Common myeloid progenitor, CD34-positive (primary cell): ENCODE measurements around the gene CCDC170.

Experiments
- CTCF ChIA-PET: fragments of 350-600 bp; sonication (Branson Sonifier 250); formaldehyde crosslinking; loops from one replicate; lab custom pipeline; 2021; ENCODE audit warnings: antibody characterized with exemption; lab: Charles Lee
- POLR2A ChIA-PET: fragments of 350-600 bp; sonication (Branson Sonifier 250); formaldehyde crosslinking; loops from one replicate; lab custom pipeline; 2021; ENCODE audit warnings: antibody characterized with exemption; lab: Charles Lee
- DNase-seq, 3 donors: peaks; one replicate each; pipeline versions ENCODE4 v3.0.0 to v3.0.0-alpha.2; 2013
- H3K27ac ChIP-seq, 2 experiments: 1 replicate in 1 of 2; 2 replicates in 1 of 2; pipeline ENCODE4 v1.7.0; 2013; ENCODE audit warnings: inconsistent platforms in 2 of 2, low read length in 2 of 2, mild to moderate bottlenecking in 2 of 2, low read depth in 1 of 2, moderate library complexity in 1 of 2; ENCODE audit not compliant: severe bottlenecking in 2 of 2, insufficient read depth in 1 of 2, poor library complexity in 1 of 2
- H3K27me3 ChIP-seq, 5 experiments: replicated peaks in 2 of 5; 1 replicate in 3 of 5; 2 replicates in 2 of 5; pipeline versions ENCODE4 v1.6.1 to v1.7.0; 2013; ENCODE audit warnings: low read length in 4 of 5, mild to moderate bottlenecking in 2 of 5, moderate library complexity in 2 of 5, inconsistent platforms in 1 of 5; ENCODE audit not compliant: insufficient read depth in 5 of 5, control insufficient read depth in 4 of 5
- H3K36me3 ChIP-seq, 4 experiments: 1 replicate in 2 of 4; 2 replicates in 2 of 4; pipeline versions ENCODE4 v1.6.1 to v1.7.0; 2013; ENCODE audit warnings: low read length in 3 of 4, control low read depth in 1 of 4, mild to moderate bottlenecking in 1 of 4; ENCODE audit not compliant: control insufficient read depth in 4 of 4, insufficient read depth in 4 of 4
- H3K4me1 ChIP-seq, 4 experiments: 1 replicate in 3 of 4; 2 replicates in 1 of 4; pipeline versions ENCODE4 v1.6.1 to v1.7.1; 2013; ENCODE audit warnings: low read length in 3 of 4, mild to moderate bottlenecking in 3 of 4, control low read depth in 1 of 4, inconsistent platforms in 1 of 4, moderate library complexity in 1 of 4; ENCODE audit not compliant: control insufficient read depth in 4 of 4, insufficient read depth in 4 of 4; ENCODE audit errors: control extremely low read depth in 1 of 4
- H3K4me3 ChIP-seq, 7 experiments: 1 replicate in 4 of 7; 2 replicates in 3 of 7; pipeline versions ENCODE4 v1.5.1 to v1.7.0; 2013; ENCODE audit warnings: mild to moderate bottlenecking in 7 of 7, low read length in 6 of 7, moderate library complexity in 6 of 7, inconsistent platforms in 2 of 7, low read depth in 2 of 7, control low read depth in 1 of 7; ENCODE audit not compliant: insufficient read depth in 4 of 7, control insufficient read depth in 1 of 7; ENCODE audit errors: extremely low read depth in 1 of 7
- H3K9me3 ChIP-seq, 5 experiments: 1 replicate in 4 of 5; 2 replicates in 1 of 5; pipeline versions ENCODE4 v1.6.1 to v1.7.1; 2013; ENCODE audit warnings: low read length in 4 of 5, mild to moderate bottlenecking in 2 of 5, inconsistent platforms in 1 of 5, low read depth in 1 of 5, moderate library complexity in 1 of 5; ENCODE audit not compliant: control insufficient read depth in 4 of 5, insufficient read depth in 2 of 5; ENCODE audit errors: control extremely low read depth in 1 of 5
- WGBS: methylation state at CpG from one replicate; pipeline ENCODE4 v1.1.5; 2013; ENCODE audit not compliant: insufficient coverage; 5-methylcytosine and 5-hydroxymethylcytosine counted together

CCDC170 gene

GRCh38 chr6:151670116-151670515 is 176.3 kb downstream of the CCDC170 start:
- DNase-seq: no peak
- no peaks in the 10 kb centered on the region for H3K9me3 ChIP-seq
- H3K36me3 ChIP-seq: no peaks in the 10 kb centered on the region
- H3K4me1 ChIP-seq: peaks cover 0 to 2% (median under 1%) of the 10 kb centered on the region in 4 experiments
- H3K27me3 ChIP-seq: no peaks in the 10 kb centered on the region
- H3K27ac ChIP-seq: no peak overlapping the region
- no peak overlapping the region for H3K4me3 ChIP-seq
- ChIA-PET CTCF (interaction anchor here (1.2 kb wide), 1 partner anchor 10 kb away, joined by 4 read pairs; no protein-coding TSS in a partner anchor), POLR2A (no interaction called here)
- 100% methylated on average over 4 of the region's 8 CpGs for WGBS
